ENCODE data around the gene RASA1. TPM values are rescaled to one million over a fixed set of nuclear protein-coding genes. Genes with fewer than 3 reads are reported as not detected.

The RASA1 gene
- total RNA-seq, 1 experiment from 2014 or later, result 40.1 TPM

DNA sequence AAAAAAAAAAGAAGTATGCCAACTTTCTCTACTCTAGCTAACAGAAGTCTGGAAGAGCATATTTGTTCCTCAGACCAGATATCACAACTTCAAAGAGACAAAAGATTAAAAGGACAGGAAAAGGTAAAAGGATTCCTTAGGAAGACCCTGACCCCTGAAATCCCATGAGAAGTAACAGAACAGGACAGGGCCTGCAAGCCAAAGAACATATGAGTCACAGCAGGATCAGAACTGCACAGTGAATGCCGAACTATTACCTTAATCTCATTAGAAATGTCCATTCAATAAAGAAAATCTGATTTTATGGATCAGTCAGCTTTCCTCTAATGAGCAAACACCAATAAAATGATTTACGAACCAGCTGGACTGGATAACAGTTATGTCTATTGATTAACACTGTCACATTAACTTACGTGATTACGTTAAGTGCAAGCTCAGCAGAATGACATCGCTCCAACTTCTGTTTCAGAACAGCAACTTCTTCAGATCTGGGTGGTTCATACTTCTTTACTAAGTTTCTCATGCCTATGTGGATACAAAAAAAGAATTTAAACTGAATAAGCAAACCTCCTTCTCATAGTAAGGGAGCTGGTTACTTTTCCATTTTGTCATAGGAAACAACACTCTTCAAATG, 131.4 kb downstream of the RASA1 start:
- H3K4me2 ChIP-seq (ENCODE audit: low read length), result no peak overlapping the region
- no peak overlapping the region for H3K27ac ChIP-seq (ENCODE audit: low read length)
- H3K4me1 ChIP-seq (ENCODE audit: insufficient read depth, low read length), result peaks cover 20% of the 10 kb centered on the region
- TF ChIP-seq, protein P1, sequence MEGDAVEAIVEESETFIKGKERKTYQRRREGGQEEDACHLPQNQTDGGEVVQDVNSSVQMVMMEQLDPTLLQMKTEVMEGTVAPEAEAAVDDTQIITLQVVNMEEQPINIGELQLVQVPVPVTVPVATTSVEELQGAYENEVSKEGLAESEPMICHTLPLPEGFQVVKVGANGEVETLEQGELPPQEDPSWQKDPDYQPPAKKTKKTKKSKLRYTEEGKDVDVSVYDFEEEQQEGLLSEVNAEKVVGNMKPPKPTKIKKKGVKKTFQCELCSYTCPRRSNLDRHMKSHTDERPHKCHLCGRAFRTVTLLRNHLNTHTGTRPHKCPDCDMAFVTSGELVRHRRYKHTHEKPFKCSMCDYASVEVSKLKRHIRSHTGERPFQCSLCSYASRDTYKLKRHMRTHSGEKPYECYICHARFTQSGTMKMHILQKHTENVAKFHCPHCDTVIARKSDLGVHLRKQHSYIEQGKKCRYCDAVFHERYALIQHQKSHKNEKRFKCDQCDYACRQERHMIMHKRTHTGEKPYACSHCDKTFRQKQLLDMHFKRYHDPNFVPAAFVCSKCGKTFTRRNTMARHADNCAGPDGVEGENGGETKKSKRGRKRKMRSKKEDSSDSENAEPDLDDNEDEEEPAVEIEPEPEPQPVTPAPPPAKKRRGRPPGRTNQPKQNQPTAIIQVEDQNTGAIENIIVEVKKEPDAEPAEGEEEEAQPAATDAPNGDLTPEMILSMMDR (conservative IDR thresholded peaks at IDR 0.05; ENCODE audit: low read depth, low read length), result no peak
- TF ChIP-seq EZH2 (IDR thresholded peaks at IDR 0.05; ENCODE audit: low read length, unreplicated experiment) (no peak), EZH2phosphoT487 (IDR thresholded peaks at IDR 0.05; ENCODE audit: borderline replicate concordance, low read length) (no peak)
- no peaks in the 10 kb centered on the region for H3K27me3 ChIP-seq (ENCODE audit: low read length)
- no peak overlapping the region for H3K9ac ChIP-seq (ENCODE audit: low read length)
- BruUV-seq (replicated peaks), result no TSS peak
- H2AFZ ChIP-seq (ENCODE audit: low read length), result no peak overlapping the region
- DNase-seq, result no peak
- H3F3A ChIP-seq (ENCODE audit: low read length, unreplicated experiment), result peaks cover 11% of the 10 kb centered on the region
- H4K20me1 ChIP-seq (ENCODE audit: low read length), result peaks cover 12% of the 10 kb centered on the region
- H3K9me2 ChIP-seq (replicated peaks; ENCODE audit: low read length), result no peaks in the 10 kb centered on the region
- H3K79me2 ChIP-seq (ENCODE audit: low read length), result peaks cover 24% of the 10 kb centered on the region
- intact Hi-C loops (cut with micrococcal nuclease), result no loop called here
- H3K36me3 ChIP-seq (ENCODE audit: low read depth, low read length), result peaks cover 80% of the 10 kb centered on the region
- ATAC-seq, result no peak
- ChIA-PET CTCF (interaction anchor here (0.6 to 0.9 kb wide), 2 partner anchors 387 to 742 kb away, joined by 3 to 10 read pairs; no protein-coding TSS in a partner anchor), POLR2A (ENCODE audit: unreplicated experiment) (no interaction called here)
- no peak overlapping the region for H3K4me3 ChIP-seq (ENCODE audit: low read length)
- H3K9me3 ChIP-seq (ENCODE audit: low read length), result no peaks in the 10 kb centered on the region

- Histone ChIP-seq H3K9me3 (ENCODE audit: low read length) (no peaks in the 10 kb centered on the region), H4K20me1 (ENCODE audit: low read length) (peaks cover 12% of the 10 kb centered on the region), H3K36me3 (ENCODE audit: low read depth, low read length) (peaks cover 83% of the 10 kb centered on the region), H3K27ac (ENCODE audit: low read length) (no peak overlapping the region), H3K27me3 (ENCODE audit: low read length) (no peaks in the 10 kb centered on the region), H3K9me2 (replicated peaks; ENCODE audit: low read length) (no peaks in the 10 kb centered on the region), H3K79me2 (ENCODE audit: low read length) (peaks cover 24% of the 10 kb centered on the region), H3K4me1 (ENCODE audit: insufficient read depth, low read length) (peaks cover 14% of the 10 kb centered on the region), H3F3A (ENCODE audit: low read length, unreplicated experiment) (peaks cover 6% of the 10 kb centered on the region), H2AFZ (ENCODE audit: low read length) (no peak overlapping the region), H3K9ac (ENCODE audit: low read length) (no peak overlapping the region), H3K4me3 (ENCODE audit: low read length) (no peak overlapping the region), H3K4me2 (ENCODE audit: low read length) (no peak overlapping the region)
- ATAC-seq, result no peak
- CTCF ChIA-PET, result interaction anchor here (0.6 to 1.6 kb wide), 8 partner anchors 13 to 657 kb away, joined by 3 to 20 read pairs (median 4); partner anchors contain the start of gene CCNH
- TF ChIP-seq EZH2 (IDR thresholded peaks at IDR 0.05; ENCODE audit: low read length, unreplicated experiment) (no peak), EZH2phosphoT487 (IDR thresholded peaks at IDR 0.05; ENCODE audit: borderline replicate concordance, low read length) (no peak)
- TF ChIP-seq, protein P1 (conservative IDR thresholded peaks at IDR 0.05; ENCODE audit: low read depth, low read length), result no peak
- BruUV-seq (replicated peaks), result no TSS peak
- no peak for DNase-seq
- POLR2A ChIA-PET (ENCODE audit: unreplicated experiment), result no interaction called here
- intact Hi-C loops (cut with micrococcal nuclease), result loop anchor here (1.0 to 5.0 kb wide), 3 partner anchors 131 to 412 kb away; no protein-coding TSS in a partner anchor
These were observed 132.0 kb downstream of the RASA1 start for GRCh38 chr5:87399720-87400119.

Measured in PC-3 (cell line).